NOMO-1 treated with DMSO at 0.1 percent for 48 hours (cell line): ENCODE measurements around the gene PTK7.

Experiments
- DNase-seq: peaks from one replicate; lab custom pipeline; 2025; ENCODE audit not compliant: unreplicated experiment; lab: John Stamatoyannopoulos, UW

The PTK7 gene

GRCh38 chr6:43203718-43204095 is 127.6 kb downstream of the PTK7 start:
- no peak for DNase-seq

GRCh38 chr6:43204271-43205105 is 128.4 kb downstream of the PTK7 start:
- DNase-seq: no peak

- no peak for DNase-seq
Observed at GRCh38 chr6:43205849-43206248, 129.7 kb downstream of the PTK7 start.

- DNase-seq: no peak
Observed at GRCh38 chr6:43207286-43207685, 131.2 kb downstream of the PTK7 start.
